Measurements from ENCODE around the gene NOS1AP. TPM values are rescaled to one million over a fixed set of nuclear protein-coding genes. Genes with fewer than 3 reads are reported as not detected.
A peak's percentile ranks its signal among the peaks of the same experiment; 100 is the strongest.

NOS1AP gene
- polyA plus RNA-seq, 1 of the 3 experiments (the other 2 are of a cell fraction), result 0.03 TPM

DNA sequence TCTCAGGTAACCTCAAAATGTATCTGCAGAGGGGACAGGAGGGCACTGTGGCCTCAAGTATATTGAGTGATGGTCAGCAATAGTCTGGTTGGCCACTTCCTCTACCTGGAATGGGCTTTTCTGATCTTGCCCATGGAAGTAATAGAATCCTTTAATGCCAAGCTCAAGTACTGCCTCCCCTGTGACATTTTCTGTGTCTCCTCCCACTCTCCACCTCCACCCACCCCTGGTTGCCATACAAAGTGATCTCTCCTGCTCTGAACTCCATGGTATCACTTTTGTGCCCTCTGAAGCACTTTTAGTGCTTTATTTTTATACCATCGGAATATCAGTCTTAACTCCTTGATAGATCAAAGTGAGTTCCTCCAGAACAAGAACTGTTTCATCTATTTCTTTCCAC, 9.2 kb upstream of the NOS1AP start:
- Histone ChIP-seq H3K9me3 (no peaks in the 10 kb centered on the region), H3K36me3 (replicated peaks in 1 of 2; ENCODE audit: control insufficient read depth in 1 of 2, insufficient read depth in 2 of 2, low read length in 1 of 2) (no peaks in the 10 kb centered on the region), H3K4me1 (ENCODE audit: control insufficient read depth in 1 of 2, insufficient read depth in 2 of 2, low read depth in 1 of 2, low read length in 1 of 2) (peaks cover 15% of the 10 kb centered on the region in 2 experiments; a peak in 3 of 4 replicates), H3K79me2 (ENCODE audit: insufficient read depth) (no peaks in the 10 kb centered on the region), H3K9ac (no peak overlapping the region), H4K20me1 (ENCODE audit: insufficient read depth) (no peaks in the 10 kb centered on the region), H3K4me2 (no peak overlapping the region), H3K4me3 (ENCODE audit: low read depth in 2 of 2, low read length in 1 of 2) (no peak overlapping the region), H3K27me3 (ENCODE audit: insufficient read depth) (no peaks in the 10 kb centered on the region; the same call in 1 of the 2 replicates), H3K9me2 (no peaks in the 10 kb centered on the region), H2AFZ (ENCODE audit: low read depth) (no peak overlapping the region), H3F3A (replicated peaks; ENCODE audit: insufficient read depth) (peaks cover 11% of the 10 kb centered on the region), H3K27ac (ENCODE audit: low read depth in 2 of 2, low read length in 1 of 2) (no peak overlapping the region)
- DNase-seq, result no peak
- TF ChIP-seq FOXJ3 (CRISPR knock-in tag; IDR thresholded peaks at IDR 0.05), result no peak
- no peak for TF ChIP-seq TEAD4 (IDR thresholded peaks at IDR 0.05; ENCODE audit: borderline replicate concordance, insufficient read depth)
- TF ChIP-seq, protein P1, sequence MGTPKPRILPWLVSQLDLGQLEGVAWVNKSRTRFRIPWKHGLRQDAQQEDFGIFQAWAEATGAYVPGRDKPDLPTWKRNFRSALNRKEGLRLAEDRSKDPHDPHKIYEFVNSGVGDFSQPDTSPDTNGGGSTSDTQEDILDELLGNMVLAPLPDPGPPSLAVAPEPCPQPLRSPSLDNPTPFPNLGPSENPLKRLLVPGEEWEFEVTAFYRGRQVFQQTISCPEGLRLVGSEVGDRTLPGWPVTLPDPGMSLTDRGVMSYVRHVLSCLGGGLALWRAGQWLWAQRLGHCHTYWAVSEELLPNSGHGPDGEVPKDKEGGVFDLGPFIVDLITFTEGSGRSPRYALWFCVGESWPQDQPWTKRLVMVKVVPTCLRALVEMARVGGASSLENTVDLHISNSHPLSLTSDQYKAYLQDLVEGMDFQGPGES (IDR thresholded peaks at IDR 0.05; ENCODE audit: low read depth, low read length), result no peak
- TF ChIP-seq TCF12 (IDR thresholded peaks at IDR 0.05), result no peak
- no peak for TF ChIP-seq FOSL2 (IDR thresholded peaks at IDR 0.05; ENCODE audit: borderline replicate concordance, low read depth)
- TF ChIP-seq SMC3 (IDR thresholded peaks at IDR 0.05; ENCODE audit: low read depth, low read length), result no peak
- TF ChIP-seq GATA2 (CRISPR knock-in tag; IDR thresholded peaks at IDR 0.05), result no peak
- TF ChIP-seq, protein P2, sequence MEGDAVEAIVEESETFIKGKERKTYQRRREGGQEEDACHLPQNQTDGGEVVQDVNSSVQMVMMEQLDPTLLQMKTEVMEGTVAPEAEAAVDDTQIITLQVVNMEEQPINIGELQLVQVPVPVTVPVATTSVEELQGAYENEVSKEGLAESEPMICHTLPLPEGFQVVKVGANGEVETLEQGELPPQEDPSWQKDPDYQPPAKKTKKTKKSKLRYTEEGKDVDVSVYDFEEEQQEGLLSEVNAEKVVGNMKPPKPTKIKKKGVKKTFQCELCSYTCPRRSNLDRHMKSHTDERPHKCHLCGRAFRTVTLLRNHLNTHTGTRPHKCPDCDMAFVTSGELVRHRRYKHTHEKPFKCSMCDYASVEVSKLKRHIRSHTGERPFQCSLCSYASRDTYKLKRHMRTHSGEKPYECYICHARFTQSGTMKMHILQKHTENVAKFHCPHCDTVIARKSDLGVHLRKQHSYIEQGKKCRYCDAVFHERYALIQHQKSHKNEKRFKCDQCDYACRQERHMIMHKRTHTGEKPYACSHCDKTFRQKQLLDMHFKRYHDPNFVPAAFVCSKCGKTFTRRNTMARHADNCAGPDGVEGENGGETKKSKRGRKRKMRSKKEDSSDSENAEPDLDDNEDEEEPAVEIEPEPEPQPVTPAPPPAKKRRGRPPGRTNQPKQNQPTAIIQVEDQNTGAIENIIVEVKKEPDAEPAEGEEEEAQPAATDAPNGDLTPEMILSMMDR (IDR thresholded peaks at IDR 0.05), result no peak
- no peak for TF ChIP-seq MEF2A (IDR thresholded peaks at IDR 0.05; ENCODE audit: borderline replicate concordance, low read depth)
- 92% methylated on average over 1 of the region's 1 CpG for WGBS (ENCODE audit: low lambda C conversion rate)
- POLR2A ChIA-PET, result no interaction called here
- CTCF ChIA-PET, result interaction anchor here (1.3 to 5.3 kb wide), 2 partner anchors 116 to 331 kb away, joined by 3 to 20 read pairs; no protein-coding TSS in a partner anchor

DNA sequence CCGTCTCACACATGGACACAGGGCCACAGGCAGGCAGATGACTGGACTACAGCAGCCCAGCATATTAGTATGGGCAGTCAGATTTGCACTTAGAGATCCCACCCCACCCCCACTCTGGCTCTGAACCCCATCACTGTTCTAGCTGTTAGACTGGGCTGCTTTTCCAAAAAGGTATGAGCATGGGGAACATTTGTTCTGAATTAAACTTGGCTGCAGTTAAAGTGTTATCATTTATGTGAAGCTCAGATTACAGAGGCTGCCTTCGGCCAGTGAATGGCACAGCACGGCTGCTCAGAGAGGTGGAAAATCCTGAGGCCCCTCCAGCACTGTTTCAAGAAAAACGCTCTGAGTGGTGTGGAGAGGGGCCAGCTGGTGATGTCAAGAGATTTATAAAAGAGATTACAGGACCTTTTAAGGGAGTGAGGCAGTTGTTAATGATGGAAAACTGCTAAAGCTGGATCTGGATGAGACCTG, 6.9 kb upstream of the NOS1AP start:
- Histone ChIP-seq H3K9me2 (no peaks in the 10 kb centered on the region), H3K9ac (no peak overlapping the region), H3K4me2 (no peak overlapping the region), H3K4me1 (ENCODE audit: control insufficient read depth in 1 of 2, insufficient read depth in 2 of 2, low read depth in 1 of 2, low read length in 1 of 2) (peaks cover 13 to 15% of the 10 kb centered on the region in 2 experiments; a peak in 3 of 4 replicates), H3K36me3 (replicated peaks in 1 of 2; ENCODE audit: control insufficient read depth in 1 of 2, insufficient read depth in 2 of 2, low read length in 1 of 2) (no peaks in the 10 kb centered on the region), H3F3A (replicated peaks; ENCODE audit: insufficient read depth) (peaks cover 6% of the 10 kb centered on the region), H3K4me3 (ENCODE audit: low read depth in 2 of 2, low read length in 1 of 2) (no peak overlapping the region), H4K20me1 (ENCODE audit: insufficient read depth) (no peaks in the 10 kb centered on the region), H3K79me2 (ENCODE audit: insufficient read depth) (no peaks in the 10 kb centered on the region), H3K27me3 (ENCODE audit: insufficient read depth) (no peaks in the 10 kb centered on the region; the same call in 1 of the 2 replicates), H2AFZ (ENCODE audit: low read depth) (no peak overlapping the region), H3K27ac (ENCODE audit: low read depth in 2 of 2, low read length in 1 of 2) (peak overlapping the region in 1 of 2 experiments; percentile 81; a peak in 2 of 4 replicates), H3K9me3 (no peaks in the 10 kb centered on the region)
- peak; percentile 70 for DNase-seq
- ChIA-PET CTCF (interaction anchor here (0.9 to 5.3 kb wide), 10 partner anchors 9 to 332 kb away, joined by 3 to 20 read pairs (median 4); no protein-coding TSS in a partner anchor), POLR2A (no interaction called here)
- 32% methylated on average over 4 of the region's 4 CpGs for WGBS (ENCODE audit: low lambda C conversion rate)
- TF ChIP-seq RCOR1 (IDR thresholded peaks at IDR 0.05; ENCODE audit: low read length) (peak; percentile 78), MXI1 (IDR thresholded peaks at IDR 0.05; ENCODE audit: low read depth, low read length) (peak; percentile 56; the same call in 1 of the 2 replicates), RFX5 (IDR thresholded peaks at IDR 0.05; ENCODE audit: low read length) (no peak), TEAD4 (IDR thresholded peaks at IDR 0.05; ENCODE audit: borderline replicate concordance, insufficient read depth) (no peak), EP300 (IDR thresholded peaks at IDR 0.05; ENCODE audit: borderline replicate concordance in 1 of 2, low read depth in 1 of 2, low read length in 1 of 2) (peak in 1 of 2 experiments; percentile 86; a peak in 2 of 4 replicates), GATA2 (CRISPR knock-in tag; IDR thresholded peaks at IDR 0.05) (peak; percentile 93), TCF12 (IDR thresholded peaks at IDR 0.05) (peak; percentile 55), MEF2A (IDR thresholded peaks at IDR 0.05; ENCODE audit: borderline replicate concordance, low read depth) (no peak), CHD2 (IDR thresholded peaks at IDR 0.05; ENCODE audit: low read length, partially characterized antibody) (peak; percentile 56), FOXJ3 (CRISPR knock-in tag; IDR thresholded peaks at IDR 0.05) (peak; percentile 59; the same call in 1 of the 2 replicates), GABPA (IDR thresholded peaks at IDR 0.05; ENCODE audit: low read depth) (no peak)
- TF ChIP-seq, protein P1 (IDR thresholded peaks at IDR 0.05; ENCODE audit: low read depth, low read length), result no peak
- TF ChIP-seq, protein P3, sequence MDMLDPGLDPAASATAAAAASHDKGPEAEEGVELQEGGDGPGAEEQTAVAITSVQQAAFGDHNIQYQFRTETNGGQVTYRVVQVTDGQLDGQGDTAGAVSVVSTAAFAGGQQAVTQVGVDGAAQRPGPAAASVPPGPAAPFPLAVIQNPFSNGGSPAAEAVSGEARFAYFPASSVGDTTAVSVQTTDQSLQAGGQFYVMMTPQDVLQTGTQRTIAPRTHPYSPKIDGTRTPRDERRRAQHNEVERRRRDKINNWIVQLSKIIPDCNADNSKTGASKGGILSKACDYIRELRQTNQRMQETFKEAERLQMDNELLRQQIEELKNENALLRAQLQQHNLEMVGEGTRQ (IDR thresholded peaks at IDR 0.05; ENCODE audit: borderline replicate concordance, low read depth, low read length), result no peak

Measured in SK-N-SH (cell line).